ENCODE measurements around the gene LMBR1L.

GRCh38 chr12:49108958-49109404 is 1.7 kb downstream of the LMBR1L start:
- TF ChIP-seq CTCF (conservative IDR thresholded peaks at IDR 0.05; ENCODE audit: low read length) (no peak), EZH2phosphoT487 (IDR thresholded peaks at IDR 0.05; ENCODE audit: borderline replicate concordance) (no peak)

All from Loucy (cell line).